Measurements from ENCODE around the gene CXCL17. TPM values are rescaled to one million over a fixed set of nuclear protein-coding genes. Genes with fewer than 3 reads are reported as not detected.

The CXCL17 gene, protein sequence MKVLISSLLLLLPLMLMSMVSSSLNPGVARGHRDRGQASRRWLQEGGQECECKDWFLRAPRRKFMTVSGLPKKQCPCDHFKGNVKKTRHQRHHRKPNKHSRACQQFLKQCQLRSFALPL
- not detected in 2 replicates for total RNA-seq

DNA sequence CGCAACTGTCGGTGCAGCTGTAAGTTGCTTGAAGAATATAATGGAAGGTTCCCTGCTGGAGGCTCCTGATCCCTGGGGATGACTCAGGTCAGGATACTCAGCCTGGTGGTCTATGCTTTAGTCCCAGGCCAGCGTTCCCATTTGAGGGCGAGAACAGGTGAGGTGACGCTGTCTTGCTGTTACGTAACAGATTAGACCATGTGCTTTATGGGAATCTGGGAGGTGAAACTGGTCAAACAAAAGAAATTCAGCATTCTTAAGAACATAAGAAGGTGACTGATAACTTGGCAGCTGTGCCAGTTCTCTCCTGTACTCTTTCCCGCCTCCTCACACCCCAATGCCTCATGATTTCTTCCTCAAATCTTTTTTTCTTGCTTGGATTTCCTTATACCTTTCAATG, at the start of gene CXCL17:
Gene CXCL17, minus strand, starts transcription at position 114 of the 400 bp plus-strand sequence. CDS start 114 bp downstream, outside the sequence.

GRCh38 chr19:42427313-42427712, 15.4 kb downstream of the CXCL17 start, which contains the start of gene LIPE:
Gene LIPE (minus strand): TSS chr19:42427388. CDS start chr19:42427149, 239 bp downstream.

DNA sequence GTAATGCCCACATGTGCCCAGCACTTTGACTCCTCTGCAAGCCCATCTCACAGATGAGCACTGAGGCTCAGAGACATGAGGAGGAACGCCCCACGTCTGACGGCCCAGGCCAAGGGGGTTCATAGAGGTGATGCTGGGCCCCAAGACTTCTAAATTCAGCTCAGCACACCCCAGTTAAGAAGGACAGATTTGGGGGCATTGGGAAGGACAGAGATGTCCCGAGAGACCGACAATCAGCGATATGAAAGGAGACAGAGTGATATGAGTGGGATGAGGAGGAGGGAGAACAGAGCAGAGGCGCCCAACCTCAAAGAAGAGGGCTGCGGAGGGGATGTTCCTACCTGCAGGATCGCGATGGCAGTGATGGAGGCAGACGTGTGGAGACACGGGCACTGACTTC, 52.8 kb downstream of the CXCL17 start, which contains the start of gene CNFN:
Gene CNFN, minus strand, starts transcription at position 399 of the 400 bp plus-strand sequence. CDS start 1,260 bp downstream, outside the sequence.

Other genes with a start within 250 kb of the CXCL17 start
- gene DEDD2, start 225.3 kb downstream of the CXCL17 start, total RNA-seq = 19.3 and 24.5 TPM in 2 replicates
- gene ZNF526, start 222.6 kb downstream of the CXCL17 start, total RNA-seq = 11.0 and 16.1 TPM in 2 replicates
- gene GSK3A, start 200.3 kb downstream of the CXCL17 start, total RNA-seq = 17.2 and 33.1 TPM in 2 replicates
- 12.2 and 36.0 TPM in 2 replicates for gene ERF, start 187.8 kb downstream of the CXCL17 start, total RNA-seq
- gene CIC, start 173.7 kb downstream of the CXCL17 start, total RNA-seq = 23.5 and 48.3 TPM in 2 replicates
- 0.37 TPM in 1 of 2 replicates, not detected in the other for gene PRR19, start 140.8 kb downstream of the CXCL17 start, total RNA-seq
- 15.1 and 19.6 TPM in 2 replicates for gene PAFAH1B3, start 140.3 kb downstream of the CXCL17 start, total RNA-seq
- gene TMEM145, start 129.6 kb downstream of the CXCL17 start, total RNA-seq = not detected in 2 replicates
- gene MEGF8, start 117.3 kb downstream of the CXCL17 start, total RNA-seq = 45.7 and 52.1 TPM in 2 replicates
- not detected in 2 replicates for gene CNFN, start 52.6 kb downstream of the CXCL17 start, total RNA-seq
- 1.5 and 2.8 TPM in 2 replicates for gene LIPE, start 15.6 kb downstream of the CXCL17 start, total RNA-seq
- not detected in 2 replicates for gene CEACAM1, start 85.5 kb upstream of the CXCL17 start, total RNA-seq
- gene CEACAM8, start 152.0 kb upstream of the CXCL17 start, total RNA-seq = not detected in 2 replicates

Data from smooth muscle cell of the umbilical artery (primary cell).